H1 (cell line): ENCODE measurements around the gene OCSTAMP. TPM values are rescaled to one million over a fixed set of nuclear protein-coding genes. Genes with fewer than 3 reads are reported as not detected.

Experiments
- BACH1 ChIP-seq: IDR thresholded peaks from 2 replicates; pipeline ENCODE4 v1.6.1; 2012; ENCODE audit warnings: low read length, improper control_type of control experiment
- GTF2F1 ChIP-seq: IDR thresholded peaks from 2 replicates; pipeline ENCODE4 v1.6.1; 2012; ENCODE audit warnings: low read depth, low read length, improper control_type of control experiment, borderline replicate concordance
- HDAC6 ChIP-seq: IDR thresholded peaks from one replicate; pipeline ENCODE4 v1.7.1; 2012; ENCODE audit warnings: low read depth, mild to moderate bottlenecking, inconsistent platforms, low read length, moderate library complexity
- JUND ChIP-seq: IDR thresholded peaks from 2 replicates; pipeline ENCODE4 v1.6.1; 2011; ENCODE audit warnings: mild to moderate bottlenecking, improper control_type of control experiment, low read length
- KDM1A ChIP-seq: fragments of 200-600, 300-600 bp; sonication (generic); IDR thresholded peaks from 2 replicates; pipeline ENCODE4 v1.7.1; 2016; ENCODE audit warnings: mild to moderate bottlenecking, low read length, borderline replicate concordance
- KDM4A ChIP-seq: IDR thresholded peaks from one replicate; pipeline ENCODE4 v1.7.1; 2012; ENCODE audit warnings: low read depth, mild to moderate bottlenecking, moderate library complexity, low read length, inconsistent platforms; ENCODE audit not compliant: severe bottlenecking
- MAFK ChIP-seq: IDR thresholded peaks from 2 replicates; pipeline ENCODE4 v1.6.1; 2012; ENCODE audit warnings: low read depth, mild to moderate bottlenecking, improper control_type of control experiment, low read length
- NANOG ChIP-seq: IDR thresholded peaks from 2 replicates; pipeline ENCODE4 v1.6.1; 2011; ENCODE audit warnings: low read length, low read depth, mild to moderate bottlenecking, inconsistent platforms; ENCODE audit not compliant: insufficient read depth, poor library complexity, severe bottlenecking
- PHF8 ChIP-seq: fragments of 200-600 bp; sonication (generic); conservative IDR thresholded peaks from 2 replicates; pipeline ENCODE4 v1.7.1; 2012; ENCODE audit warnings: low read depth, mild to moderate bottlenecking, inconsistent platforms, low read length, moderate library complexity
- POLR2AphosphoS5 ChIP-seq: IDR thresholded peaks from 2 replicates; pipeline ENCODE4 v1.6.1; 2011; ENCODE audit warnings: low read depth, low read length
- RBBP5 ChIP-seq: IDR thresholded peaks from 2 replicates; pipeline ENCODE4 v1.7.1; 2012; ENCODE audit warnings: low read depth, mild to moderate bottlenecking, inconsistent platforms, low read length, moderate library complexity, borderline replicate concordance
- SIN3A ChIP-seq, 2 experiments: IDR thresholded peaks in 1 of 2; conservative IDR thresholded peaks in 1 of 2; 2 replicates each; pipeline ENCODE4 v1.6.1; 2011 to 2012; ENCODE audit warnings: low read length in 2 of 2, improper control_type of control experiment in 1 of 2, low read depth in 1 of 2, mild to moderate bottlenecking in 1 of 2
- SP1 ChIP-seq: IDR thresholded peaks from 2 replicates; pipeline ENCODE4 v1.6.1; 2011; ENCODE audit warnings: low read depth, low read length
- TAF1 ChIP-seq: IDR thresholded peaks from 2 replicates; pipeline ENCODE4 v1.6.1; 2011; ENCODE audit warnings: mild to moderate bottlenecking, low read depth, low read length
- TCF12 ChIP-seq: IDR thresholded peaks from 2 replicates; pipeline ENCODE4 v1.6.1; 2011; ENCODE audit warnings: low read depth, mild to moderate bottlenecking, low read length
- YY1 ChIP-seq: IDR thresholded peaks from 2 replicates; pipeline ENCODE4 v1.6.1; 2011; ENCODE audit warnings: low read depth, mild to moderate bottlenecking, low read length
- ZNF274 ChIP-seq: IDR thresholded peaks from 2 replicates; pipeline ENCODE4 v1.7.0; 2012; ENCODE audit warnings: low read length, borderline replicate concordance; ENCODE audit errors: extremely low read depth
- polyA plus RNA-seq, 7 experiments: library from polyadenylated mRNA; depleted of rRNA in 3 of 7; stranded (reverse) in 5 of 7; unstranded in 2 of 7; fragments of >200 nt in 5 of 7; fragments of 200-250 nt in 2 of 7; gene quantifications; 1 replicate in 5 of 7; 2 replicates in 1 of 7; 4 replicates in 1 of 7; pipeline versions ENCODE4 v1.2.1 to v1.2.3, GENCODE V29; 2011 to 2013; ENCODE audit warnings: missing spikeins in 2 of 7, mixed read lengths in 2 of 7
- total RNA-seq: library from RNA; stranded (reverse); fragmentation: NEBNext Ultra II Directional; extraction: Animal tissue kit (Norgen Biotek cat#: 25700); gene quantifications from 2 replicates; pipeline ENCODE4 v1.2.1, GENCODE V29; 2021
- TF ChIP-seq, protein P1 (sequence below), 3 experiments: IDR thresholded peaks; 1 replicate in 2 of 3; 2 replicates in 1 of 3; pipeline versions ENCODE4 v1.5.1 to v1.6.1; 2011; ENCODE audit warnings: low read length in 3 of 3, mild to moderate bottlenecking in 3 of 3, inconsistent platforms in 2 of 3, low read depth in 1 of 3, moderate library complexity in 1 of 3; ENCODE audit not compliant: insufficient read depth in 1 of 3; ENCODE audit errors: control extremely low read depth in 1 of 3
- TF ChIP-seq, protein P2 (sequence below): IDR thresholded peaks from 2 replicates; pipeline ENCODE4 v1.6.1; 2012; ENCODE audit warnings: inconsistent platforms
- TF ChIP-seq, protein P3 (sequence below): IDR thresholded peaks from 2 replicates; pipeline ENCODE4 v1.6.1; 2012; ENCODE audit warnings: inconsistent platforms

The OCSTAMP gene
- total and polyA plus RNA-seq, 2 of the 8 experiments (the other 6 are each of a cell fraction or from before 2014, with no cell fraction given) = 0.09 to 0.13 TPM

DNA sequence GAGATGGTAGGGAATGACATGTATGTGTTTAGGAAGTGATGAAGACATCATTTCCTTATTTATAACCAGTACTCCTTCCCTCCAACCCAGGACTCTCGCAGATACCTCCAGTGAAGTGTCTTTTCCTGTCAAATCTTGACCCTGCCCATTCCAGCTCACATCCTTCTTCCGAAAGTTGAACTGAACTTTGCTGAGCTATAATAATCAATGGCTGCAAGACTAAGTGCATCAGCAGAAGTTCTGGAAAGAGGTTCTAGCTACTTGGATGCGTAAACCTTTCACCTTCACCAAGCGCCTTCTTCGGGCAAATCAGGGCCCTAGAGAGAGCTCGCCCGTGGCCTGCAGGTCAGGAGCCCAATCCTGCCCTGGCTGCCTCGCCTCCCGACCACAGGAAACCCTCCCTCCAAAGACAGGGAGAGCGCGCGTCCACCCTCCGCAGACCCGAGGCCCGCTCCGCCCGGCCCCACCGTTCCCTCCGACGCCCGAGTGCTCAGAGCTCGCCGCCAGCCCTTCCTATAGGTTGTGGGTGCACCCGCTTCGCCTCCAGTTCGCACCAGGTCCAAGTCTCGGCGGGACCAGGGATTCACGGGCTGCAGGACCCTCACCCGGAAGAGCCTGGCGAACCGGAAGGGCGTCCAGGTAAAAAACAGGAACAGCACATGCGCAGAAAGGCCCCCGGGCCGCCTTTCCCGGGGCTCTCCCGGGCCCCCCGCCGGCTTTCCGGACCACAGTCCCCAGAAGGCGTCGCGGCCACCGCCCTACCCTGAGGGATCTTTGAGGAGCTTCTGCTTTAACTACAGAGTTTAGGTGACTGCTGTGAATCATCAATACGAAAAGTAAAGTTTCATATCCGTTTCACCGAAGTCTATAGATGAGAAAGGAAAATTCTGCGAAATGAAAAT, 37.3 kb downstream of the OCSTAMP start, which contains the start of gene ZNF334 (continued):
- TF ChIP-seq TCF12 (no peak), RBBP5 (peak; percentile 65; the same call in 1 of the 2 replicates), YY1 (0 out of 2 replicates have a peak, but pooled peaks have one; percentile 24), HDAC6 (no peak), PHF8 (peak; percentile 93), JUND (no peak), KDM4A (peak; percentile 90), TAF1 (peak; percentile 68), SIN3A (conservative IDR thresholded peaks at IDR 0.05 in 1 of 2, IDR thresholded peaks at IDR 0.05 in 1 of 2; ENCODE audit: low read depth in 1 of 2, low read length in 2 of 2) (peak in 1 of 2 experiments; percentile 71; a peak in 2 of 4 replicates), MAFK (no peak), SP1 (no peak), KDM1A (no peak), POLR2AphosphoS5 (peak; percentile 67), ZNF274 (no peak), BACH1 (no peak), GTF2F1 (no peak; the same call in 1 of the 2 replicates), NANOG (no peak)
- TF ChIP-seq, protein P1, sequence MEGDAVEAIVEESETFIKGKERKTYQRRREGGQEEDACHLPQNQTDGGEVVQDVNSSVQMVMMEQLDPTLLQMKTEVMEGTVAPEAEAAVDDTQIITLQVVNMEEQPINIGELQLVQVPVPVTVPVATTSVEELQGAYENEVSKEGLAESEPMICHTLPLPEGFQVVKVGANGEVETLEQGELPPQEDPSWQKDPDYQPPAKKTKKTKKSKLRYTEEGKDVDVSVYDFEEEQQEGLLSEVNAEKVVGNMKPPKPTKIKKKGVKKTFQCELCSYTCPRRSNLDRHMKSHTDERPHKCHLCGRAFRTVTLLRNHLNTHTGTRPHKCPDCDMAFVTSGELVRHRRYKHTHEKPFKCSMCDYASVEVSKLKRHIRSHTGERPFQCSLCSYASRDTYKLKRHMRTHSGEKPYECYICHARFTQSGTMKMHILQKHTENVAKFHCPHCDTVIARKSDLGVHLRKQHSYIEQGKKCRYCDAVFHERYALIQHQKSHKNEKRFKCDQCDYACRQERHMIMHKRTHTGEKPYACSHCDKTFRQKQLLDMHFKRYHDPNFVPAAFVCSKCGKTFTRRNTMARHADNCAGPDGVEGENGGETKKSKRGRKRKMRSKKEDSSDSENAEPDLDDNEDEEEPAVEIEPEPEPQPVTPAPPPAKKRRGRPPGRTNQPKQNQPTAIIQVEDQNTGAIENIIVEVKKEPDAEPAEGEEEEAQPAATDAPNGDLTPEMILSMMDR (IDR thresholded peaks at IDR 0.05; ENCODE audit: control extremely low read depth in 1 of 3, insufficient read depth in 1 of 3, low read depth in 1 of 3, low read length in 3 of 3) = no peak
- TF ChIP-seq, protein P2, sequence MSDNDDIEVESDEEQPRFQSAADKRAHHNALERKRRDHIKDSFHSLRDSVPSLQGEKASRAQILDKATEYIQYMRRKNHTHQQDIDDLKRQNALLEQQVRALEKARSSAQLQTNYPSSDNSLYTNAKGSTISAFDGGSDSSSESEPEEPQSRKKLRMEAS = peak; percentile 55; the same call in 1 of the 2 replicates
- TF ChIP-seq, protein P3, sequence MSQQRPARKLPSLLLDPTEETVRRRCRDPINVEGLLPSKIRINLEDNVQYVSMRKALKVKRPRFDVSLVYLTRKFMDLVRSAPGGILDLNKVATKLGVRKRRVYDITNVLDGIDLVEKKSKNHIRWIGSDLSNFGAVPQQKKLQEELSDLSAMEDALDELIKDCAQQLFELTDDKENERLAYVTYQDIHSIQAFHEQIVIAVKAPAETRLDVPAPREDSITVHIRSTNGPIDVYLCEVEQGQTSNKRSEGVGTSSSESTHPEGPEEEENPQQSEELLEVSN = peak; percentile 81
